ENCODE results near the gene ADAMTS17. TPM values are rescaled to one million over a fixed set of nuclear protein-coding genes. Genes with fewer than 3 reads are reported as not detected.
"Not testable (repeated sequence)": the region's sequence is repeated elsewhere in the genome, so short reads cannot be mapped to it uniquely, and the experiment has no call there.

ADAMTS17 gene
- total RNA-seq, 1 donor from 2014 or later: 2.3 TPM

DNA sequence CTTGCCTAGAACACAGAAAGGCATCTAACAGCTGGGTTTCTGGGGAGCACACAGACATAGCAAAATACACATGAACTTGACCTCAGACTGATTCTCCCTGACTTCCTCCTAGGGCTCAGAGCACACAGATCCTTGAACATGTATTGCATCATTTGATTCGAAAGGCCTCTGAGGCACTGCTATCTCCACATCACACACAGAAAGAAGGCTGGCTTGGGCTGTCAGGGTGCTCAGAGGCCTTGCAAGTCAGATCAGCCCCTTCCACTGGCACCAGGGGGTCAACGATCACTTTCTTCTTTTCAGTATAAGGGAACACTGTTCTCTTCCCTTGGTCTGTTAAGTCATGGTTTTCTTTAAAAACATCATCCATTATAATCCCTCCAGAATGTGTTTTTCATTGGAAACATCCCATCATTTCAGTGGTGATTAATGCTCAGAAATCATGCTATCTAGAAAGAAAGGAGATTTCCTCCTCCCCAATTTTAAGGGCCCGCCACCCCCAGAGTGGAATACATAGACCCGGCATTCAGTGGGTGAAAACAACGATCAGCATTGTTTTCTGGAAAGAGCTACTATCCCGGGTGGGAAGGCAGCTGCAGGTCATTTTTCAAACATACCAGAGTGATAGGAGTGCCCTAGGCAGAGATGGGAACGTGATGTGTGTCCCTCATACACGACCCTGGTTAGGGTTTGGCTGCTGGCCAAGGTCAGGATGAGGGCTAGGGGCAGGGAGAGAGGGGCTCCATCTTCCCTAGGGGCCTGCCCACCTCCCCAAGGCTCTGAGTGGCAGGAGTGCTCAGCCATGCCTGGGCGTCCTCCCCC is 355.3 kb downstream of the ADAMTS17 start:
- intact Hi-C loops (cut with DNase I): no loop called here
- ATAC-seq (peak; percentile 80), DNase-seq (ENCODE audit: low spot score) (no peak)

DNA sequence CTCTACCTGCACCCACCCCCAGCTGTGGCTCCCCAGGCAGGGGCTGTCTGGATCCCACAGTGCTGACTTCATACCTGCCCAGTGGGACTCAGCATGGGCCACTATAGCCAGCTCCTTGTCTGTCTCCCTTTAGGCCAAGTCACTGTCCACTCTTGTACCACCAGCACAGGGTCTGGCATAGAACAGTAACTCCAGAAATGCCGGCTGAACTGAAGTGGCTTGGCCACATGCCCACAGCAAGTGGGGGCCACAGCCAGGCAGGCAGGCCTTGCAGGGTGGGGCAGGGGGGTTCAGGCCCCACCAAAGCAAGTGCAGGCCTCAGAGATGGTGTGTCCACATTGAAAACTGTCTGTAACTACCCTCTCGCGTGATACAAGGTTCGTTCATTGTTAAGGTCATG is 355.9 kb downstream of the ADAMTS17 start:
- intact Hi-C loops (cut with DNase I): no loop called here
- DNase-seq (ENCODE audit: low spot score): no peak

DNA sequence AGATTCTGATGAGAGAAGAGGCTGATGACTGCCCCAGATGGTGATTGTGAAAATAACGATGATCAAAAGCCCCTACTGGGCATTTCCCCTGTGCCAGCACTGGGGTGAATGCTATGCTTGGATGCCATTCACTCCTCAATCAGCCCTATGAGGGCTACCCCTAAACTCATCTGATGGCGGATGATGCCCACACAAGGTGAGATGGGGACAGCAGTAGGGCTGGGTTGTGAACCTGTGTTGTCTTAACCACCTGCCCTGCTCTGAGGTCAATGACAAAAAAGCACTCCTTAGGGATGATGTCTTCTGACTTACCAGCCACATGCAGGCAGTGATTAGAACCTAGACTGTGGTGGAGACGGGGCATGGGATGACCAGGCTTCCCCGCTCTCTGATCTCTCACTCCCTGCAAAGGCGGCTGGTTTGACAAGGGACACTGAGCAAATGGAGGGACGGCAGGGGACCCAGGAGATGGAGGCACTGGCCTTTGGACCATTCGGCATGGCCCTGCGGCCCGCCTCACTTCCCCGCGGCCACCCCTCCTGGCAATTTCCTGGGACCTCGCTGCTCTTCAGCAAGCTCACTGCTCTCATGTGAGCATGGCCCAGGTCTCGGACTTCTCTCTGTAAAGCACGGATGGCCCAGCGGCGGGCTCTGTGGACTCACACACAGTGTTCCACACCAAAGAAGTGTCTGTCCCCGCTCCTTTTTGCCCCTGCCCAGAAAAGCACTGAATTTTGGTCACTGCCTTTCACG is 357.1 kb downstream of the ADAMTS17 start:
- ATAC-seq (no peak), DNase-seq (ENCODE audit: low spot score) (no peak)
- intact Hi-C loops (cut with DNase I): no loop called here

More for the DNA sequence above, 355.9 kb downstream of the ADAMTS17 start:
- peak; percentile 8 for ATAC-seq

DNA sequence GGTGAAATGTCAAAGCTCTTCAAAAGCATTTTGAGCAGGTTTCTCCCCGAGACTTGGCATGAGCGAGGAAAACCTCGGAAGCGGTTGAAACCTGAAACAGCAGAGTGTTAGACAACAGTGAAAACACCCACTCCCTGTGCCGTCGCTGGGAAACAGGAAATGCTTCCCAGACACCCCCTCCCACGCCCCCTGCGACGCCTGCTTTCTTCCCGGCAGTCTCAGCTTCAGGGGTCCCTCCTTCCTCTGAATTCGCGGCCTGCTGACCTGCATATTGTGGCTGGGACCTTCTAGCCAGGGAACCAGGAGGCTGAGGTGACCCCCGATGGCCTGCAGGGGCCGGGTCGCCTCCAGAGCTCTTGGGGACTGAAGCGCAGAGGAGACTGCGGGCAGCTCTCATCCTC is 357.9 kb downstream of the ADAMTS17 start:
- DNase-seq (ENCODE audit: low spot score) (no peak), ATAC-seq (no peak)
- intact Hi-C loops (cut with DNase I): no loop called here

DNA sequence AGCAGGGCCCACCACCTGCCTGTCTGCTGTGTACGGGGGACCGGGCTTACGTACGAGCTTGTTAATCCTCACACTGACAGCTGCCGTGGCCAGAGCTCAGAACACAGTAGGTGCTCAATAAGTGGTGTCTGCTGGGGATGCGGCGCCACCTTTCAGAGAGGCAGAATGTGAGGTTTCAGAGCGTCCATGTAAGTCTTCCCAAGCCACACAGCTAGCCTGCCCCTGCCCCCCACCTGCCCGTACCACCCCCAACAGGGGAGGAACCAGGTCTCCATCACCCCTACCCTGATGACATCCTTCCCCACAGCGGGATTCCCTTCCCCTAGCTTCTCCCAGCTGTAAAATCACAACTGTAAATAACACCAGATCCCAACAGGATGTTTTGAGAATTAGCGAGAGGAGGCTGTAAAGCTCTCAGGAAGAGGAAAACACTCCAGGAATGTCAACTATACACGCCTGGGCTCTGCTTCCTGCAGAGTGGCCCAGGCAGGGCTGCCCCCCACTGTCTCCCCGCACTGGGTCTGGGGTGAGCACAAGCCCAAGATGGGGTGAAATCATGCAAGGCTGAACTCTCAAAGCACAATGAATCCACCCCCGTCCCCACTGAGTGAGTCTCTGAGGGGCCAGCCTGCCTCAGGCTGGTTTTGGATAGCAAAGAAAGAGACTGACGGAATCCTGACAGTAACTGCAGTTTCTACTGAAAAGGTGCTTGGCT is 358.4 kb downstream of the ADAMTS17 start:
- no peak for ATAC-seq
- intact Hi-C loops (cut with DNase I): no loop called here
- no peak for DNase-seq (ENCODE audit: low spot score)

DNA sequence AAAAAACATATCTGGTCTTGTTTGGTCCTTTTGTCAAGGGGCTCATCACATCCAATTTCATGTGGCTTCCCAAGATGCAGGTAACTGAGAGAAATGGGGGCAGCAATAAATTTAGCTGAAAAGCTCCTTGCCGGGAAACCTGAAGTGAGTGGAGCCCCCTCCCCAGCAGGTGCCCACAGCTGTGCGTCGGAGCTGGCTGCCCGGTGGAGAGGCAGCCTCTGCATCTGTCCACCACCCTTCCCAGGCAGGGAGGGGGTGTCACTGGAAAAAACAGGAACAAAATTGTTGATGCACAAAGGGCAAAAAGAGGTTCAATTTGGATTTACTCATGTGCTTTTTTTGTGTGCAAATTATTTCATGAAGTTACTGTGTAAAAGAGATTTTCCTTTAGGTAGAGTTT is 359.1 kb downstream of the ADAMTS17 start:
- ATAC-seq (no peak), DNase-seq (ENCODE audit: low spot score) (no peak)
- intact Hi-C loops (cut with DNase I): no loop called here

DNA sequence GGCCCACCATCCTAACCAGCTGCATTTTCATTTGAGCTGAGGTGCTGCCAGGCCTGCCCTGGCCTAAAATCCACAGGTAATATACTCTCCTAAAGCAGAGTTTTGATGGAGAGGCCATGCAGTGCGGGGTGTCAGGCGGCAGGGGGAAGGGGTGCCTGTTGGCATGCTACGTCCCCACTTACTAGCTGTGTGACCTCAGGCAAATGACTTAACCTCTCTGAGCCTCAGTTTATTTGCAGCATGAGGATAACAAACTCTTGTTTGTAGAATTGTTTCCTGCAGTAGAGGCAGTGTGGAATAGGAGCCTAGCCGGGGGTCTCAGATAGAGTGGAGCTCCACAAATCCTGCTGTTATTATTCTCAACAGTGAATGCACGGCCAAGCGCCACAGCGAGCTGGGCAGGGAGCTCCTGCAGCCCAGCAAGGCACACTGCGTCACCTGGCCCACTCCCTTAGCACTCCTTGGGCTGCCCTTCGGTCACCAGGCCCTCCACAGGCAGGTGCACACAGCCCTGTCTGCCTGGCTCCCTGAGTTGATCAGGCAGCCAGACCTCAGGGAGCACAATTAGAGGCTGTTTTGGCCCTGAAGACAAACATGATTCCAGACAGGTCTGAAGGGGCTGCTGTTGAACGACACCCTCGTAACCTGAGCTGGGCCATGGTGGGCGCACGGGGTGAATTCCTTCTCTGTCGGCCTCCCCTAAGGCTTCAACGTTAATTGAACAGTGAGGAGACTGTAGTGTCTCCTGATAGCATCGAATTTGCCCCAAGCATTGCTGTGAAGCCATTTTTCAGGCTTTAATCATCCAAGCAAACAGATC is 359.7 kb downstream of the ADAMTS17 start:
- DNase-seq (ENCODE audit: low spot score) (no peak), ATAC-seq (no peak)
- intact Hi-C loops (cut with DNase I): no loop called here

DNA sequence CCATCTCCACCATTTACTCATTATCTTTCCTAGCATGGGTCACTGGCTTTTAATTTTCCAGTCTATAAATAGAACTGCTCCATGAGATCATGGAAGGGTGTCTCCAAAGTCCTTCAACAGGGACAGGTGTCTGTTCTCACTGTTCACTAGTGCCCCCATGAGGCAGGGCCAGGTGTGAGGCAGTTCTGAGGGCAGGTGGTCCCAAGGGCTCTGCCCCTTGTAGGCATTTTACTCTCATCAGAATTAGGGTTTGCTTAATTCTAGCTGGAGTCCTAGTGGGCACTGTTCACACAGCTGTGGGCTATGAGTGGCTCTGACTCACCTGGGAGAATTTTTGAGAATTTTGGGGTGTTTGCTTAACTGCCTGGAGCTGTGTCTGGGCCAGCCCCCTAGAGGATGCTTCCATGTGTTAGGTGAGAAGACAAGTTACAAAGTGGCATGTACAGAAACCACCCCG is 360.6 kb downstream of the ADAMTS17 start:
- ATAC-seq (no peak), DNase-seq (ENCODE audit: low spot score) (no peak)
- intact Hi-C loops (cut with DNase I): no loop called here

DNA sequence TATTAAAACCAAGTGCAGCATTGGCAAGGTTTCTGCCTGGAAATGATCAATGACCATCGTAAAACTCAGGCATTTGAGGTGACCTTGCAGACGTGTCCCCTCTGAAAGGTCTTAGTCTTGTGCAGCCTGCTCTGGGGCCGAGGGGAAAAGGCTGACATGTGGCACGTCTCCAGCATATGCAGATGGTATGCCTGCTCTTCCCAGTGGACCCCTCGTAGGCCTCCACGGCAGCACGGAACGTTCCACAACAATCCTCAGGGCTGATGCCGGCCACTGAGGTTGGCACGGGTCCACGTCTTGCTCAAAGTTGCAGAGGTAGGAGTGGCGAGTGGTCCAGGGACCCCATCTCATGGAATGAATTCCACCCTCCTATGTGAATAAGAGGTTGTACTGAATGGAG is 361.0 kb downstream of the ADAMTS17 start:
- intact Hi-C loops (cut with DNase I): no loop called here
- no peak for DNase-seq (ENCODE audit: low spot score)

DNA sequence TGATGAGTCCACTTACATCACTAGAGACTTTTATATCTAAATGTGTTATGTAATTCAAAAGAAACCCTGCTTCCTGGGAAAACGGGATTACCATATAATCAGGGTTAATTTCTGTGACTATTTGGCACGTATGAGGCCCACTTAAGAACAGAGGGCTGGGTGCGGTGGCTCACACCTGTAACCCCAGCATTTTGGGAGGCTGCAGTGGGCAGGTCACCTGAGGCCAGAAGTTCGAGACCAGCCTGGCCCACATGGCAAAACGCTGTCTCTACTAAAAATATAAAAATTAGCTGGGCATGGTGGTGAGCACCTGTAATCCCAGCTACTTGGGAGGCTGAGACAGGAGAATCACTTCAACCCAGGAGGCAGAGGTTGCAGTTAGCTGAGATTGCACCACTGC is 361.9 kb downstream of the ADAMTS17 start:
- ATAC-seq; intact Hi-C loops (cut with DNase I); DNase-seq (ENCODE audit: low spot score): not testable (repeated sequence)

More for the DNA sequence above, 361.0 kb downstream of the ADAMTS17 start:
- no peak for ATAC-seq

DNA sequence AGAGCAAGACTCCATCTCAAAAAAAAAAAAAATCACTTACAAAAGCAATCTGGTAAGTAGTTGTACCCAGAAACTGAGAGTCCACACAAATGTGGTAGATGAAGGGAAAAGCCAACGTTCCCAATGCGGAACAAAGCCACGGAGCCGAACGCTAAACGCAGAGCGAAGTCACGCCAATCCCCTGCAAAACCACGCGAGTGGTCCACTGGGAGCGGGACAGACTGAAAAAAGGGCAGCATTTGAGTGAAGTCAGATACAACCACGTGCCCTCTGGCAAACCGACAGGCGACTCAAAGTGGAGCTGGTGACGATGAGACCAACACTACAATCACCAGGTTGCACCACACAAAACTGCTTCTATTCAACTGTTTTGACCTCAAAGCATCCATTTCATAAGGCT is 362.4 kb downstream of the ADAMTS17 start:
- ATAC-seq: no peak
- intact Hi-C loops (cut with DNase I): no loop called here

DNA sequence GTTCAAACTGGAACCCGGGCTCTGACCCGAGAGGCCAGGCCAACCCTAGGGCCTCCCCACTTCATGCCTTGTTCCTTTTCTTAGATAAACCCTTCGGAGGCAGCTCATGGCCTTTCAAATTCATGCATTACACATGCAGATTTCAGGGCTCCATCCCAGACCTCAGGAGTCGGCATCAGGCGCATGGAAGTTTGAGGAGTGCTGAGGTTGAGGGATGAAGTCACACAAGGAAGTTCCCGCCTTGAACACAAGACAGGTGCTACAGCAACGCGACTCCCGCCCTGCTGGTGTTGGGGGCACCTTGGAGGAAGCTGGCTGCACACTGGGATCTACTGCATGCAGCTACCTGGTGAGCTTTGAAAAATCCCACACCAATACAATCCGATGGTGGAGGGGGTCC is 363.3 kb downstream of the ADAMTS17 start:
- DNase-seq (ENCODE audit: low spot score) (no peak), ATAC-seq (no peak)
- intact Hi-C loops (cut with DNase I): no loop called here

More for the DNA sequence above, 362.4 kb downstream of the ADAMTS17 start:
- no peak for DNase-seq (ENCODE audit: low spot score)

DNA sequence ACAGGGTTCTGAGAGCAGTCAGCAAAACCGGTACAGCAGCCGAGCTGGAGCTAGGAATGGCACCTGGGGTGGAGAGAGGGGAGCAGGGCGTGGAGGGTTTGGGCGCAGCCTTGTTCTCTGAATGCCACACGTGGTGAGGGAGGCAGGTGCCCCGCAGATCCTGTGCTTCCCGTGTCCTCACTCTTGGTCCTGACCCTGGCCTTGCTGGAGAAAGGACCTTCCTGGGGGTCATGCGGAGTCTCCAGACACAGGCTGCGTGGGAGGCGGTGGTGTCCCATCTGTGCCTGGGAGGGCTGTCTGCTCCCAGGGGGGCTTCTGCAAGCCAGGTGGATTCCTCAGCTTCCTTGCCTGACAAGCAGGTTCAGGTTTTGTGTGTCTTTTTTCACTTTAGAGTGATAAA is 363.8 kb downstream of the ADAMTS17 start:
- DNase-seq (ENCODE audit: low spot score) (no peak), ATAC-seq (no peak)
- intact Hi-C loops (cut with DNase I): no loop called here

DNA sequence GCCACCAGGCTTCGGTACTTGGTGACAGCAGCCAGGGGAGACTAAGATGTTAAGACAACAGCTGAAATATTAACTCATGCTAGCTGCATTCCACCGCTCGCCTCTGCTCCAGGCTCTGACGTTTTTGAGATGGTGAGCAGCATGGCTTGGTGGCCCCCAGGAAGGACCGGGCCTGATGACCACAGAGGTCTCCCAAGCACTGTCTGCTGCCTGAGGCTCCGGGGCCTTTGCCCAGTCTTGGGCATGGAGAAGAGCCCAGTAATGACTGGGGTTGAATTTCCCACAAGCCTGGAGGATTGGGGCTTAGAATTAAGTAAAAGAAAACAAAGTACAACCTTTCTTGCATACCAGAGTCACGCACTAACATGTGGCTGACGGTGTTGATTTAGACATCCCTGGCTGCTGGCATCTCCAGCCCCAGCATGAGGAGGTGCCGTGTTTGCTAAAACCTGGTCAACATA is 364.9 kb downstream of the ADAMTS17 start:
- intact Hi-C loops (cut with DNase I): no loop called here
- no peak for DNase-seq (ENCODE audit: low spot score)
- peak; percentile 25 for ATAC-seq

DNA sequence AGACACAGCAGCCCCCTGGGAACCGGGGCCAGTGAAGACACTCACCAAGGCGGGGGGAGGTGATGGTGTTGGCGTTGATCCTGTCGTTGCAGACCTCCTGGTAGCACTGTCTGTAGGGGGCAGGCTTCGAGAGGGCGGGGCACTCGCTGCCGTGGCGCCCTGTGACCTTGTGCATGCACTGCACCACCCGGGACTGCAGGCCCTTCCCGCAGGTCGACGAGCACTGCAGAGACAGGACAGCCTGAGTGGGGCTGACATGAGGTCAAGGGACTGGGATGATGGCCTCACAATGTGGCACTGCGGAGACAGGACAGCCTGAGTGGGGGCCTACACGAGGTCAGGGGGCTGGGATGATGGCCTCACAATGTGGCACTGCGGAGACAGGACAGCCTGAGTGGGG is 365.8 kb downstream of the ADAMTS17 start:
- intact Hi-C loops (cut with DNase I): no loop called here
- ATAC-seq: no peak
- DNase-seq (ENCODE audit: low spot score): no peak

DNA sequence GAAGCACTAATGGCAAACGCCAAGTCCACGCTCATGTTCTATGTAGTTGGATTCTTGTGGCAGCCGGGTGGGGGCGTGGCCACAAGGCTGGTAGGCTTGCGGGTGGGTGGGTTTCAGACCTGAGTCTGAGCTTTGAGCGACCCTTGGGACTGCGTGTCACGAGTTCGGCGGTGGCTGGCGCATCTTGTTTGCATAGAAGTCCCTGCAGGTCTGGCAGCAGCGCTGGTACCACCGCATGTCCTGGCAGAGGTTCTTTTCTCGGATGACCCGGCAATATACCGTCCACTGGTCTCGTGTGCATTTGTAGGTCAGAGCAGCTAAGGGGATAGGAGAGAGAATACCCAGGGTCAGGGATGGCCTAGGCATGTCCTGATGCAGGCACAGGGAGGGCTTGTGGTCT is 367.5 kb downstream of the ADAMTS17 start:
- no peak for ATAC-seq
- no peak for DNase-seq (ENCODE audit: low spot score)
- intact Hi-C loops (cut with DNase I): no loop called here

DNA sequence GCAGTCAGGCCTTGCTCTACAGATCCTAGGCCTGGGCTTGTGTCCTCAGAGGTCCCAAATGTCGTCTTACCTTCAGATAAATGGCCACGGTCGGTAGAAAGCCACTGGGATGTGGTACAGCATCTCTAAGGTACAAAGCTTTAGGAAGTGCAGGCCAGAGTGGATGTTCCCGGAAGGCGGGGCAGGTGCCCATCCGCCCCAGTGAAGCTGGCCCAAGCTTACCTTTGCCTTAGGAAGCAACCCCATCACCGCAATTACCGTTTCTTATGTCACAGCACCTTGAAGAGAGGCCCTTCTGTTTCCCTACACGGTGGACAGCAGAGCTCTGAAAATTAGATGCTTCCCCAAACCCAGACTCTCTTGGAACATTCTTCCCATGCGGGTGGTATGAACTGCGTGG is 368.4 kb downstream of the ADAMTS17 start:
- intact Hi-C loops (cut with DNase I): no loop called here
- no peak for ATAC-seq

DNA sequence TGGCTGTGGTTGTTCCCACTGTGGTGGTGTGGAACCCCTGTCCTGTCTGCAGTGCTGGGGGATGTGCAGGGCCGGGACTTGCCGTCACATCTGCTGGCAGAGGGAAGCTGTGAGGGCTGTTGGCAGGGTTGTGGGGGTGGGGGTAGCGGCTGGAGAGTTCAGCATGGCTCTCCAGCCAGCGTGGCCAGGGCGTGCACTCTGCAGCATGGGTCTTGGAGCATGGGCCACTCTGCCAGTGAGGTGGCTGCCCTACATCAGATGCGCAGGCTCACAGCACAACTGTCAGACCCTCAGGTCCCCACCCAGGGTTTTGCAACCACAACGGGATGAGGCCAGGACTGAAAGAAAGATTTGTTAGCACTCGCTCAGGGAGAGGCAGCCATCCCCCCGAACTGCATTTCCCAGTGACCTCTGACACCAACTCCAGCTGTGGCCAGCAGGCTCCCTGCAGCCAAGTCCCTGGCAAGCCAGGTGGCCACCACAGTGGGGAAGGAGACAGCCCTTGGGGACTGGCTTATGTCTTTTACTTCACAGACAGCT is 370.8 kb downstream of the ADAMTS17 start:
- intact Hi-C loops (cut with DNase I): no loop called here
- ATAC-seq (peak; percentile 75), DNase-seq (ENCODE audit: low spot score) (no peak)

More for the DNA sequence above, 368.4 kb downstream of the ADAMTS17 start:
- DNase-seq (ENCODE audit: low spot score): no peak
